Lung (tissue), 12 donors: ENCODE data around the gene IGFBP7. TPM values are rescaled to one million over a fixed set of nuclear protein-coding genes. Genes with fewer than 3 reads are reported as not detected.

Source experiments
- ATAC-seq: fragments of 200-7000 bp; cut with Tn5 transposase; one replicate; pipeline ENCODE4 v1.9.1; 2020; ENCODE audit warnings: moderate number of reproducible peaks; ENCODE audit not compliant: insufficient read depth, low FRiP score
- DNase-seq, 3 donors: peaks; one replicate each; pipeline ENCODE4 v3.0.0-alpha.2; 2013 to 2017
- H3K27ac ChIP-seq, 2 donors: one replicate each; pipeline ENCODE4 v1.5.1; 2013; ENCODE audit warnings: mild to moderate bottlenecking in 2 of 2, moderate library complexity in 2 of 2, control low read depth in 1 of 2, inconsistent platforms in 1 of 2, low read depth in 1 of 2, low read length in 1 of 2
- H3K27me3 ChIP-seq, 3 donors: one replicate each; pipeline ENCODE4 v1.5.1; 2013; ENCODE audit warnings: low read length in 2 of 3; ENCODE audit not compliant: control insufficient read depth in 3 of 3, insufficient read depth in 3 of 3
- H3K36me3 ChIP-seq, 4 donors: one replicate each; pipeline ENCODE4 v1.5.1; 2013; ENCODE audit warnings: low read length in 4 of 4, mild to moderate bottlenecking in 1 of 4, moderate library complexity in 1 of 4; ENCODE audit not compliant: control insufficient read depth in 4 of 4, insufficient read depth in 4 of 4
- H3K4me1 ChIP-seq, 5 donors: one replicate each; pipeline ENCODE4 v1.5.1; 2013; ENCODE audit warnings: low read length in 5 of 5, mild to moderate bottlenecking in 2 of 5, moderate library complexity in 1 of 5; ENCODE audit not compliant: control insufficient read depth in 5 of 5, insufficient read depth in 5 of 5
- H3K4me3 ChIP-seq: one replicate; pipeline ENCODE4 v1.5.1; 2013; ENCODE audit warnings: mild to moderate bottlenecking, control low read depth, moderate library complexity
- H3K9ac ChIP-seq, 2 donors: one replicate each; pipeline ENCODE4 v1.5.1; 2013; ENCODE audit warnings: low read length in 2 of 2, control low read depth in 1 of 2; ENCODE audit not compliant: insufficient read depth in 1 of 2
- H3K9me3 ChIP-seq, 4 donors: one replicate each; pipeline ENCODE4 v1.5.1; 2013; ENCODE audit warnings: low read length in 3 of 4, mild to moderate bottlenecking in 1 of 4, moderate library complexity in 1 of 4; ENCODE audit not compliant: control insufficient read depth in 4 of 4, insufficient read depth in 3 of 4
- WGBS, 2 donors: extraction: QIAGEN DNeasy Blood & Tissue Kit; methylation state at CpG; one replicate each; pipeline ENCODE4 v1.1.7; 2013; 5-methylcytosine and 5-hydroxymethylcytosine counted together
- polyA plus RNA-seq, 2 donors: library from polyadenylated mRNA; stranded (reverse); fragments of 200-250 nt; gene quantifications; one replicate each; pipeline ENCODE4 v1.2.1, GENCODE V29; 2013
- total RNA-seq, 2 donors: library from RNA; depleted of rRNA in 1 of 2; stranded (reverse); fragments of >200 nt in 1 of 2; gene quantifications; one replicate each; pipeline ENCODE4 v1.2.1, GENCODE V29; 2014 to 2021
- TF ChIP-seq, protein P1 (sequence below): IDR thresholded peaks from 2 replicates; pipeline ENCODE4 v1.5.1; 2012; ENCODE audit warnings: mild to moderate bottlenecking; ENCODE audit errors: control extremely low read depth, extremely low read depth
- donor health status: control.
- donor health status: control.
- donor health status: Bipolar disorder and iron deficiency.
- donor health status: healthy.
- donor health status: DM: yes; HTN: yes; CAD: no.

IGFBP7 gene
- total and polyA plus RNA-seq, 4 donors = 212 to 517 (median 399) TPM

GRCh38 chr4:57064811-57065711, 45.1 kb downstream of the IGFBP7 start:
- no peaks in the 10 kb centered on the region for H3K36me3 ChIP-seq
- 68 to 86% methylated on average over 20 of the region's 20 CpGs for WGBS, 2 donors
- no peak overlapping the region for H3K9ac ChIP-seq
- H3K9me3 ChIP-seq = no peaks in the 10 kb centered on the region
- H3K4me1 ChIP-seq = peaks cover 12 to 42% (median 24%) of the 10 kb centered on the region in 5 donors
- DNase-seq = peak in 2 of 3 donors; percentile 67 to 73
- peak; percentile 60 for ATAC-seq
- TF ChIP-seq, protein P1, sequence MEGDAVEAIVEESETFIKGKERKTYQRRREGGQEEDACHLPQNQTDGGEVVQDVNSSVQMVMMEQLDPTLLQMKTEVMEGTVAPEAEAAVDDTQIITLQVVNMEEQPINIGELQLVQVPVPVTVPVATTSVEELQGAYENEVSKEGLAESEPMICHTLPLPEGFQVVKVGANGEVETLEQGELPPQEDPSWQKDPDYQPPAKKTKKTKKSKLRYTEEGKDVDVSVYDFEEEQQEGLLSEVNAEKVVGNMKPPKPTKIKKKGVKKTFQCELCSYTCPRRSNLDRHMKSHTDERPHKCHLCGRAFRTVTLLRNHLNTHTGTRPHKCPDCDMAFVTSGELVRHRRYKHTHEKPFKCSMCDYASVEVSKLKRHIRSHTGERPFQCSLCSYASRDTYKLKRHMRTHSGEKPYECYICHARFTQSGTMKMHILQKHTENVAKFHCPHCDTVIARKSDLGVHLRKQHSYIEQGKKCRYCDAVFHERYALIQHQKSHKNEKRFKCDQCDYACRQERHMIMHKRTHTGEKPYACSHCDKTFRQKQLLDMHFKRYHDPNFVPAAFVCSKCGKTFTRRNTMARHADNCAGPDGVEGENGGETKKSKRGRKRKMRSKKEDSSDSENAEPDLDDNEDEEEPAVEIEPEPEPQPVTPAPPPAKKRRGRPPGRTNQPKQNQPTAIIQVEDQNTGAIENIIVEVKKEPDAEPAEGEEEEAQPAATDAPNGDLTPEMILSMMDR = no peak
- no peak overlapping the region for H3K4me3 ChIP-seq
- H3K27ac ChIP-seq = peak overlapping the region; percentile 37 to 60
- no peaks in the 10 kb centered on the region for H3K27me3 ChIP-seq

DNA sequence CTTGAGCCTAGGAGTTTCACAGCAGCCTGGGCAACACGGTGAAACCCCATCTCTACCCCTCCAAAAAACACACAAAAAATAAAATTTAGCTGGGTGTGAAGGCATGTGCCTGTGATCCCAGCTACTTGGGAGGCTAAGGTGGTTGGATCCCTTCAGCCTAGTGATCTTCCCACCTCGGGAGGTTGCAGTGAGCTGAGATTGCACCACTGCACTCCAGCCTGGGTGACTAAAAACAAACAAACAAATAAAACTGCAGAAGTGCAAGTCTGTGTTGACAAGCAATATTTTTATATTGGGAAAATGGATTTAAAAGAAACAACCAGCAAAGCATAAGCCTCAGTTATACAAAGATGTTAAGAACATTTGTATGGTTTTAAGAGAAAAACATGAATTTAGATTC, 46.1 kb downstream of the IGFBP7 start:
- 63 to 64% methylated on average over 2 of the region's 2 CpGs for WGBS, 2 donors
- peaks cover 12 to 46% (median 24%) of the 10 kb centered on the region in 5 donors for H3K4me1 ChIP-seq

DNA sequence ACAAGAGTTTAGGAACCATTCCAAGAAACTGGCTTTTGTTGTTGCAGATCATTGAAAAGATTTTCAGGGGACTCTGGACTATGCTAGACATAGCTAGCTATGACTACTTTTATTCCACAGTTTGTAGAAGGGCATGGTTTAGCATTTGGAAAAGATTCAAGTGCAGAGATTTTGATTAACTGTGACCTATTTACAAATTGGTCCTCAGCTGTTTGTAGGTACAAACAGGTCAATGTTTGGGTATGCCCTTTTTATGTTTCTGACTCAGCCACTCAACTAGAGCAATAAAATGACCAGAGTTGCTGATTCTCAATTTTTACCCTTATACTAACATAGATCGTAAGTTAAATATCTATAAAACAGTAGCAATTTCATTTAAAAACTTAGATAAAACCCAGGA, 46.7 kb downstream of the IGFBP7 start:
- Histone ChIP-seq H3K4me3 (no peak overlapping the region), H3K27ac (no peak overlapping the region), H3K27me3 (no peaks in the 10 kb centered on the region), H3K4me1 (peaks cover 12 to 42% (median 24%) of the 10 kb centered on the region in 5 donors), H3K36me3 (no peaks in the 10 kb centered on the region), H3K9ac (no peak overlapping the region), H3K9me3 (no peaks in the 10 kb centered on the region)
- TF ChIP-seq, protein P1 = no peak
- 93 to 96% methylated on average over 1 of the region's 1 CpG for WGBS, 2 donors
- DNase-seq (no peak), ATAC-seq (no peak)

More for the DNA sequence above, 46.1 kb downstream of the IGFBP7 start:
- TF ChIP-seq, protein P1 = no peak
- ATAC-seq (no peak), DNase-seq (no peak)
- Histone ChIP-seq H3K9ac (no peak overlapping the region), H3K27me3 (no peaks in the 10 kb centered on the region), H3K9me3 (no peaks in the 10 kb centered on the region), H3K4me3 (no peak overlapping the region), H3K36me3 (no peaks in the 10 kb centered on the region), H3K27ac (no peak overlapping the region)
